Measurements from ENCODE around the gene CCND2.

- no peak for TF ChIP-seq CEBPB (IDR thresholded peaks at IDR 0.05)
- TF ChIP-seq ZBTB7A (IDR thresholded peaks at IDR 0.05; ENCODE audit: low read depth), result no peak
- no peak for TF ChIP-seq FOXM1 (IDR thresholded peaks at IDR 0.05; ENCODE audit: borderline replicate concordance, low read depth)
- no peak for TF ChIP-seq TAF1 (IDR thresholded peaks at IDR 0.05; ENCODE audit: low read depth)
- no peak for TF ChIP-seq EP300 (IDR thresholded peaks at IDR 0.05; ENCODE audit: borderline replicate concordance)
These were observed 30.5 kb upstream of the CCND2 start for GRCh38 chr12:4243091-4243490.

Measured in Ishikawa (cell line).